ENCODE measurements around the gene PIR. TPM values are rescaled to one million over a fixed set of nuclear protein-coding genes. Genes with fewer than 3 reads are reported as not detected.

The PIR gene
- total and polyA plus RNA-seq, 7 donors = 4.5 to 22.1 (median 11.6) TPM

DNA sequence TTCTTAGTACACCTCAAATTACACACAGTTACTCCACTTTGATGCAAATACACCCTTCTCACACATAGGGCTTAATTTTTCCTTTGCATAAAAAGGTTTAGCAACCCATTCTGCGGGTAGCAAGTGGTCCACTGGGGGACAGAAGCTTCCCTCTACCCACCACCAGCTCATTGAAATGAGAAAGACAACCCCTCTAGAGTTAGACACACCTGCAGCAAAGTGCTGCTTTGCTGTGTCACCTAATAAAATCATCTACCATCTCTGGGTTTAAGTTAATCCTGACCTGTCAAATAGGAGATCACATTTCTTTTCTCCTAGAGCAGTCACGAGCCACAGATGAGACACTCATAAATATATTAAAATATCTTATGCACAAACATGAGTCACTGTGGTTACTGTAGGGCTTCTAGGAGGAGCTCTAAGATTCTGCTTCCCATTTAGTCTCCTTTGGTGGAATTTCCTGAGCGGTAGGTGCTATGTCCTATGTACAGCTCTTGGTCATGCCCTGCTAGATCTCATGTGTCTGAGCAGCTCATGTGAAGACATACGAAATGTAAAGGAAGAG, 19.4 kb upstream of the PIR start:
- Histone ChIP-seq H3K27ac (no peak overlapping the region), H3K9me3 (no peaks in the 10 kb centered on the region), H3K4me3 (no peak overlapping the region), H3K4me1 (no peaks in the 10 kb centered on the region), H3K27me3 (no peaks in the 10 kb centered on the region), H3K36me3 (no peaks in the 10 kb centered on the region)
- intact Hi-C loops (cut with DNase I) = no loop called here
- TF ChIP-seq POLR2A (IDR thresholded peaks at IDR 0.05) (no peak), CTCF (IDR thresholded peaks at IDR 0.05) (no peak)
- WGBS, 2 donors = 85 to 91% methylated on average over 4 of the region's 4 CpGs
- DNase-seq = no peak

- no peak for TF ChIP-seq POLR2A (IDR thresholded peaks at IDR 0.05)
- no peak for TF ChIP-seq CTCF (IDR thresholded peaks at IDR 0.05)
- TF ChIP-seq EP300 (IDR thresholded peaks at IDR 0.05) = no peak
- TF ChIP-seq POLR2AphosphoS5 (IDR thresholded peaks at IDR 0.05) = no peak
- Histone ChIP-seq H3K27me3 (no peaks in the 10 kb centered on the region), H3K4me3 (no peak overlapping the region), H3K9me3 (no peaks in the 10 kb centered on the region), H3K4me1 (no peaks in the 10 kb centered on the region), H3K36me3 (no peaks in the 10 kb centered on the region), H3K27ac (no peak overlapping the region)
- no peak for DNase-seq
- WGBS, 2 donors = 6 to 41% methylated on average over 1 of the region's 1 CpG
- intact Hi-C loops (cut with DNase I) = no loop called here
Observed at GRCh38 chrX:15511563-15511962, 18.4 kb upstream of the PIR start.

GRCh38 chrX:15509845-15510244, 16.7 kb upstream of the PIR start:
- TF ChIP-seq POLR2A (IDR thresholded peaks at IDR 0.05) (no peak), EP300 (IDR thresholded peaks at IDR 0.05) (no peak), CTCF (IDR thresholded peaks at IDR 0.05) (no peak), POLR2AphosphoS5 (IDR thresholded peaks at IDR 0.05) (no peak)
- Histone ChIP-seq H3K9me3 (no peaks in the 10 kb centered on the region), H3K27me3 (no peaks in the 10 kb centered on the region), H3K27ac (no peak overlapping the region), H3K36me3 (no peaks in the 10 kb centered on the region), H3K4me3 (no peak overlapping the region), H3K4me1 (no peaks in the 10 kb centered on the region)
- intact Hi-C loops (cut with DNase I) = no loop called here
- DNase-seq = no peak

GRCh38 chrX:15507005-15507404, 13.9 kb upstream of the PIR start:
- Histone ChIP-seq H3K36me3 (no peaks in the 10 kb centered on the region), H3K27me3 (no peaks in the 10 kb centered on the region), H3K4me1 (no peaks in the 10 kb centered on the region), H3K27ac (no peak overlapping the region), H3K9me3 (no peaks in the 10 kb centered on the region), H3K4me3 (no peak overlapping the region)
- intact Hi-C loops (cut with DNase I) = no loop called here
- WGBS, 2 donors = 96% methylated on average over 5 of the region's 5 CpGs
- TF ChIP-seq POLR2AphosphoS5 (IDR thresholded peaks at IDR 0.05) (no peak), CTCF (IDR thresholded peaks at IDR 0.05) (no peak), EP300 (IDR thresholded peaks at IDR 0.05) (no peak), POLR2A (IDR thresholded peaks at IDR 0.05) (no peak)
- DNase-seq = no peak

GRCh38 chrX:15505101-15505500, 12.0 kb upstream of the PIR start:
- H3K9me3 ChIP-seq = no peaks in the 10 kb centered on the region
- no peak overlapping the region for H3K4me3 ChIP-seq
- intact Hi-C loops (cut with DNase I) = no loop called here
- H3K27me3 ChIP-seq = no peaks in the 10 kb centered on the region
- H3K36me3 ChIP-seq = no peaks in the 10 kb centered on the region
- TF ChIP-seq CTCF (IDR thresholded peaks at IDR 0.05) = no peak
- TF ChIP-seq EP300 (IDR thresholded peaks at IDR 0.05) = no peak
- TF ChIP-seq POLR2AphosphoS5 (IDR thresholded peaks at IDR 0.05) = no peak
- no peak for TF ChIP-seq POLR2A (IDR thresholded peaks at IDR 0.05)
- no peak overlapping the region for H3K27ac ChIP-seq
- 87 to 88% methylated on average over 3 of the region's 3 CpGs for WGBS, 2 donors
- no peaks in the 10 kb centered on the region for H3K4me1 ChIP-seq
- DNase-seq = no peak
